ENCODE data around the gene MYRF.

MYRF gene

GRCh38 chr11:61795459-61795858 lies 43.0 kb downstream of the MYRF start:
- DNase-seq (ENCODE audit: low spot score), result no peak

DNA sequence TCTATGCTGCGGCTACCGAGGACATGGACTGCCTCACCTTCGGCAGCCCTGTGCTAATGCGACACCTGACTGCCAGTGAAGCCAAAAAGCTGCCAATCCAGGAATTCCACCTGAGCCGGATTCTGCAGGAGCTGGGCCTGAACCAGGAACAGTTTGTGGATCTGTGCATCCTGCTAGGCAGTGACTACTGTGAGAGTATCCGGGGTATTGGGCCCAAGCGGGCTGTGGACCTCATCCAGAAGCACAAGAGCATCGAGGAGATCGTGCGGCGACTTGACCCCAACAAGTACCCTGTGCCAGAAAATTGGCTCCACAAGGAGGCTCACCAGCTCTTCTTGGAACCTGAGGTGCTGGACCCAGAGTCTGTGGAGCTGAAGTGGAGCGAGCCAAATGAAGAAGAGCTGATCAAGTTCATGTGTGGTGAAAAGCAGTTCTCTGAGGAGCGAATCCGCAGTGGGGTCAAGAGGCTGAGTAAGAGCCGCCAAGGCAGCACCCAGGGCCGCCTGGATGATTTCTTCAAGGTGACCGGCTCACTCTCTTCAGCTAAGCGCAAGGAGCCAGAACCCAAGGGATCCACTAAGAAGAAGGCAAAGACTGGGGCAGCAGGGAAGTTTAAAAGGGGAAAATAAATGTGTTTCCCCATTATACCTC lies 43.6 kb downstream of the MYRF start:
- no peak for DNase-seq (ENCODE audit: low spot score)

- peak; percentile 76 for DNase-seq (ENCODE audit: low spot score)
Observed at GRCh38 chr11:61797263-61797944, 45.0 kb downstream of the MYRF start.

DNA sequence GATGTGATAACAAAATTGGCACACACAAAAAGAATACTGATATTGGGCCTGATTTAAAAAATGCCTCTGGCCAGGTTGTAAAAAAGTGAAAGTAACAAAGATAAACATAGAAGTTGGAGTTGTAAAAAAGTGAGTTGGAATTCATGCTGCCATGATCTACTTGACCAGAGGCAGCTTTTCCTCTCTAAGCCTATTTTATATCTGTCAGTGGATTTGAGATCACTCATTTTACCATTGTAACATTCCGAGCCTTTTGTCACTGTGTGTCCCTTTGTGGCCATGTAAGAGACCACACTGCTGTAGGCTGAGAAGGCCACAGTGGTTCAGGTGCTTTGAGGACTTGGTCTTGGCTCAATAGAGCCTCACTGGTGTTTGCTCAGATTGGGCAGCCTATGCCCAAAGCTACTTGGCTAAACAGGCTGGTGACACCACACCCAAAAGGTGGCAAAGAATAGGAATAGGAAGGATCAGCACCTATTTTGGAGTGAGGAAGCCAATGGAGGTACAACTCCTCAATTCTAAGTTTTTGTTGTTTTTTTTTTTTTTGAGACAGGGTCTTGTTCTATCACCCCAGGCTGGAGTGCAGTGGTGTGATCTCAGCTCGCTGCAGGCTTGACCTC lies 47.3 kb downstream of the MYRF start:
- no peak for DNase-seq (ENCODE audit: low spot score)

DNA sequence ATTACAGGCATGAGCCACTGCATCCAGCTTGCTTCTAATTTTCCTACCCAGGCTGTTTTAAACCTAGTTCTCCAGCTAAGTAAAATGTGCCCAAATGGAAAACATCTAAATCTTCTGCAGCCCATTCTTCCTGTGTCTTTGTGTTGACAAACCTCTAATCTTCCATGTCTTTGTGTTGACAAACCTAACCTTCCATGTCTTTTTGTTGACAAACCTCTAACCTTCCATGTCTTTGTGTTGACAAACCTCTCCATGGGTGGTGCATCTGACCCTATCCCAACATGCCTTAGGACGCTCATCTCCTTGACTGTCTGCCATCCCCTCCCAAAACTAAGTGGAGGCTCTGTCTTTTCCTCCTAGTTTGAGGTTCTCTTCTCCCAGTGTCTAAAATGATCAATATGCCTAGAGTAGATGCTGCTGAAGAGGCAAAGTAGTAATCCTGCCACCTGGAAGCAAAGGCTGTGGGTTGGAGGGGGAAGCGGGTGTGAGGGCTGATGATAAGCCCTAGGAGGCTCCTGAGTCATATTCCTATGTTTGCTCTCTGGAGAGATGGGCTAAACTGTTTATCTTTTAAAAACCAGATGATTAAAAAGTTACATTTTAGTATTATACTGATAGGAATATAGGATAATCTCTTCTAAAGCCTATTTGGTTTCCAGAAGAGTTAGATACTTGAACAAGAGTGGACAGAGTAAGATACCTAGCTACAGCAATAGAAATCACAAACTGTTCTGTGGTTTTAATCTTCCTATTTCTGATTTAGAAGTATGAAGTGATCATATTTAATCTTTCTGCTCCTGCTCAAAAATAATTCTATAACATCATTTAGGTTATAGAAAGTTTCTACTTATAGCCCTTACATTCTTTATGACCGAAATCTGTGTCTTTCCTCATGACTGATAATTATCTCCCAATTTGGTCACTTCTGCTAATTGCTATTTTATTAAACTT lies 48.2 kb downstream of the MYRF start:
- no peak for DNase-seq (ENCODE audit: low spot score)

DNA sequence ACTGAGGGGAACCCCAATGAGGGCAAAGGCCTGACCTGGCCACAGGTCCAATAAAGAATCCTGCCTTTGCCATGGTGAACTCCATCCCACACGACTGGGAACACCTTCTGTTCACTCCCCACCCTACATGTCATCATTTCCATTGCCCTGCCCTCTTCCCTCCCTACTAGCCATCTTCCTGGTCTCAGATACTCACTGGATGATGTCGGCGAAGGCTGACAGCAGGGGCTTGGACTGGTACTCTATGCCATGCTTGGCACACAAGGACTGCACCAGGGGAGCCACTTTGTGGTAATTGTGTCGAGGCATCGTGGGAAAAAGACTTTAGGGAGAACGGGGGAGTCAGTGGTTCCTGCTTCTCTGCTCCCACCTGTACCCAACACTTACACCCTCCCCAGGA lies 50.2 kb downstream of the MYRF start:
- no peak for DNase-seq (ENCODE audit: low spot score)

DNA sequence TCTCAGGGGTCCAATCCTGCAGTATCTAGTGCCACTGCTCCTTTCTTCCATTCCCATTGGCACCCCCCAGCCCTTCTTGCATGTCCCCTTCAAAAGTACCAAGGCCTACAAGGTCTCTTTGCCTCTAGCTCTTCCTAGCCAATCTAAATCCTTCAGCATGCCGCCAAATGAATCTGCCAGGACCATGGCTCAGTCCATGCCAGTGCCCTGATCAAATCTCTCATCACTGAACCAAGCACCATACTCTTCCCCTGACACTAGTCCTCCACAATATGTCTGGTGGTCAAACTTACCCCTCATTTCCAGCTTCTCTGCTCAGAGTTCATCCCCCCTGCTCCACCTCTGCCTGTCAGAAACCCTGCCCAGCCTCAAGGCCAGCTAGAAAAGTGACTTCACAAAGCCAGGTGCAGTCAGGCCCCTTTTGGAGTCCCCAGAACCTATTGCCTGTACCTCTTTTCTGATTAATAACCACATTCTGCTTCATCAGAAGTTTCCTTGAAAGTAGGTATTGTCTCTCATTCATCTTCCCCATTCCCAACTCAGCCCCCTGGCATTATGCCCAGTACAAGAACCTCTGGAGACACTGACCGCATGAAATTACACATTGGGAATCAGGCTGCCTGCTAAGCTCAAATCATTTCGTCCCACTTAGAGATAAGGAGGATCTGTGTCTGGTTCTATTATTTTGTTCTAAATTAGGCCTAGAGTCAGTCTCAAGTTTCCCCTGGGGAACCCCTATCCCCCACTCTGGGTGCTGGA lies 51.6 kb downstream of the MYRF start:
- DNase-seq (ENCODE audit: low spot score), result no peak

- DNase-seq (ENCODE audit: low spot score), result no peak
Observed at GRCh38 chr11:61805146-61805545, 52.7 kb downstream of the MYRF start.

- no peak for DNase-seq (ENCODE audit: low spot score)
Observed at GRCh38 chr11:61806785-61807184, 54.3 kb downstream of the MYRF start.

DNA sequence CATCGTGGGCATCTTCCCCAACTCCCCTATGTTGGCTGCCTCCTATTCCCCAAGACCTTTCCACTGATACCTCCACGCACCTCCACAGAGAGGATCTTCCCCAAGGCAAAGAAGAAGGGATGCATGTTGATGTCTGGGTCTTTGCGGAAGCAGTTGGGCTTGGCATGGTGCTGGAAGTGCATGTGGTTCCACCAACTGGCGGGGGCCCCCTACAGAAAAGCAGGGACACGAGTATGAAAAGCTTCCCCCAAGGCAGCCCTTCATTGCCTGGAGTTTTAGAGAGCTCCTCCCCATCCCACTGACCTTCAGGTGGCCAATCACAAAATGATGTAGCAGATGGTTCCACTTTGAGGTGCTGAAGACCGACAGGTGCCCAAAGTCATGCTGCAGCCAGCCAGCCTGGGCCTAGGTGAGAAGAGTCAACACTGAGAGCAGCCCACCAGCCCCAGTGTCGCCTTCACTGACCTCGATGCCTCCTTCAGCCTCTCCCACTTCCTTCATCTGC lies 58.3 kb downstream of the MYRF start:
- DNase-seq (ENCODE audit: low spot score), result no peak

- DNase-seq (ENCODE audit: low spot score), result no peak
Observed at GRCh38 chr11:61811831-61812230, 59.4 kb downstream of the MYRF start.

DNA sequence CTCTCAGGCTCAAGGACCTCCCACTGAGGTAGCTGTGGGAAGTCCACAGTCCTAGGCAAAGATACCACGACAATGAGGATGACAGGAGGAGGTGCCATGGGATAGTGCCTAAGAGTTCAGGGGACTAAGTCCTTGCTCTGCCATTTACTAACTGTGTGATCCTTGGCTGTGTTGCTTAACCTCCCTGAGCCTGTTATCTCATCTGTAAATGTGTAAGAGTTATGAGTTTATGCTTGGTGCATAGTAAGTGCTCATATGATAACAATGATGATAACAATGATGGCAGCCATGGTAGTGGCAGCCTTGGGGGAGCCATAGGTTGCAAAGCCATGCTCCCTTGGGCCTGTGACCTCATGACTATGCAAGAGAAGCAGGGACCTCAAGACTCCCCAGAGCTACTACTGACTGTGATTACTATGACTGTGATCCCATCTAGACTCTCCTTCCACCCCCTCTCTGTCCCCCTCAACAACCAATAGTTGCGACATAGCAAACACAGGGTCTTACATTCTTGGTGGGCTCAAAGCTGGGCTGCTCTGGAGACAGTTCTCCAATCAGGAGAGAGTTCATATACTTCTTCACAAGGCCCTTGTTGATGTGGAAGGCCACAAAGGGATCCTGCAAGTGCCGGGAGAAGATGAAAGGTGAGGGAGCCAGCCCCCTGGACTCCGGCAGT lies 60.4 kb downstream of the MYRF start:
- DNase-seq (ENCODE audit: low spot score), result no peak

DNA sequence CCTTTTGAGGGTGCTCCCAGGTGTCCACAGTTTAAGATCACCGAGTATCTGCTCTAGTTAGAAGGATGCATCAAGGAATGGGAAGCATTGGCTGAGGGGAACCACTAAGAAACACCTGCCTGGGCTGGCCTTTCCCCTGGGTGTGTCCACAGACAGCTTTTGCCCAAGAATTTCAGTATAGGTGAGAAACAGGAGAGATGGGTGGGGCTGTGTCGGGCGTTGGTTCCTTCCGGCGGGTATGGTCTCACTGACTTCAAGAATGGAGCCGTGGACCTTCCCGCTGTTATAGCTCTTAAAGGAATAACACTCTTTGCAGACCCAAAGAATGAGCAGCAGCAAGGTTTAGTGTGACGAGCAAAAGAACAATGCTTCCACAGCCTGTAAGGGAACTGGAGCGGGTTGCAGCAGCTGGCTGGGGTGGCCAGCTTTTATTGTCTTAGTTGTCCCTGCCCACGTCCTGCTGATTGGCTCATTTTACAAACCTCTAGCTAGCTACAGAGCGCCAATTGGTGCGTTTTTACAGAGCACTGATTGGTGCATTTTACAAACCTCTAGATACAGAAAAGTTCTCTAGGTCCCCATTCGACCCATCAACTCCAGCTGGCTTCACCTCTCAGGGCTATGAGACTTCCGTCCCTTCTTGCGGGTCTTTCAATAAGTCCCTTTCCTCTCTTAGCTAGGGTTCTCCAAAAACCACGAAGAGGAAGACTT lies 62.0 kb downstream of the MYRF start:
- DNase-seq (ENCODE audit: low spot score), result peak; percentile 84

DNA sequence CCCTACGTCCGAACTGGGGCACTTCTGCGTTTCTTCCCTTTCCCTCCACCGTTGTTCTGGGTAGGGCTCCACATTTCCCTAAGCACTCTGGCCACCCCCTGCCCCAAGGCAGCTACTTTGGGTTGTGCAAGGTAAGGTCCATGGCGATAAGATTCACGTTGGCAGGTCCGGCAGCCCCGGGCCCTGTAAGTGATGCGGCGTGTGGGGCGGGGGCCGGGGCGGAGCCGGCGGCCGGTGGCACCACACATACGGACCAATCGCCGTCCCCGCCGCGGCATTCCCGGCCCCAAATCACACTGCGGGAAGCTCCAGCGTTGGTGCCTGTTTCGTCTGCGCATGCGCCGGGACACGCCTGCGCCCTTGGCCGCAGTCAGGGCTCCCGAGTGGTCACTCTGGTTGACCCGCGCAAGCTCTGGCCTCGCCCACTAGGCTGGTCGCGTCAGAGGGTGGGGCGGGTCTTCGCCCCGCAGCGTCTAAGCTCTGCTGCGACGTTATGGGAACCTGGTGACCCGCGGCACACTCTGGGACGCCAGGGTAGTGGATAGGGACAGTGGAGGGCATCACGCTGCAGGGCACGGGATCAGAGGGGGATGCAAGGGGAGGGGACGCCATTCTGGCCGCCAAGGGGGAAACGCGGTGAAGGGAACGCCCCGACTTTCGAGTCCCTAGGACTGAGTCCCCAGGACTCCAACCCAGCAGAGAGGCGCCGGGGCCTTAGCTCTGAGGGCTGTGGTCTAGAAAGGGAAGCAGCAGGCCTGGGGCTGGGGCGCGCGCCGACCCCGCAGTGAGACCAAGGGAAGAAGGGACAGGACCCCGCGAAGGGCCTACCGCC lies 62.7 kb downstream of the MYRF start:
- DNase-seq (ENCODE audit: low spot score), result peak; percentile 93

DNA sequence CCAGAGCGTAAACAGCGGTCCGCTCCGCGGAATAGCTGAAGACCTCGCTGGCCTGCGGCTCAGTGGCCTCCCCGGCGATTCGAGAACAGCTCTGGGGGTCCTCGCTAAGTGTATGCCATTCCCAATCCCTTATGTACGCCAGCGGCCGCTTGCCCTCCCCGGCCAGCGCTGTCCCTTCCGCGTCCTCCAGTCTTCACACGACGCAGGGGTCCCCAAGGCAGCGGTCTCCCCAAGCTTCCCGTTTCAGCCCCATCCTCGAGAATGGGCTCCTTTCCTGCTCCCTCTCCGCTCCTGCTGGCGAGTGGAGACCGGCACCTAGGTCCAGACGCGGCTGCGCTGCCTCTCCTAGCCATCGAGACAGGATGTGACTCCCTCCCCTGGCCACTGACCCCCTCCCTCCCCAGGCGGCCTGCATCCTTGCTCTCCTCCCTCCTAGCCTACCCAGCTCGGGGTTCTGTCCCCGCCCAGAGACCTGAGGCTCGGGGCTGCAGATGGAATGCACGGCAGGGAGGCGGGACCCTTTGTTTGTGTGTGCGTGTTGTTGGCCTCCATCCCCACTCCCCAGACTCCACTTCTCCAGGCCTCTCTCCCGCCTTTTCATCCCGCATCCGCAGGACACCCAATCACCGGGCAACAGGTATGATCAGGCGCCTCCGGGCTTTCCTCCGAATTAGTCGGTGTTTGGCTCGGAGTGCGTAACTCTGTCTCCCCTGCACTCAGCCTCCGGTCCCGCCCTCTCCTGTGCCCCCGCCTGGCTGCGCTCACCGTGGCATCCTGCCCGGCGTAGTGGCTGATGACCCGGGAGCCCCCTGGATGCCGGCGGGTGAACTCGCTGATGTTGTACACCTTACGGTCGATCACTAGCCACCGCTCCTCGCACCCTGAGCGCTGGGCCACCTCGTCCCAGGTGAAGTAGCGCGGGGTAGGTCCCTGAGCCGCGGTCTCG lies 63.6 kb downstream of the MYRF start:
- DNase-seq (ENCODE audit: low spot score), result peak; percentile 79

GRCh38 chr11:61816736-61817455 lies 64.5 kb downstream of the MYRF start, which contains the start of gene FADS1:
Gene FADS1, minus strand, starts transcription at chr11:61817003. Its CDS starts 74 bp downstream, at chr11:61816929.
- peak; percentile 95 for DNase-seq (ENCODE audit: low spot score)

- no peak for DNase-seq (ENCODE audit: low spot score)
Observed at GRCh38 chr11:61817471-61818202, 65.2 kb downstream of the MYRF start.
